SU-DHL-6 (cell line): Measurements from ENCODE around the gene ANKS6.
"Not testable (repeated sequence)": the region's sequence is repeated elsewhere in the genome, so short reads cannot be mapped to it uniquely, and the experiment has no call there.

Experiments used
- H2AFZ ChIP-seq: fragments of 200-600 bp; sonication (generic); 2 replicates; pipeline ENCODE4 v1.6.1; 2014; ENCODE audit warnings: low read depth, mild to moderate bottlenecking, moderate library complexity, mixed read lengths, antibody characterized with exemption, low read length; ENCODE audit not compliant: severe bottlenecking
- H3F3A ChIP-seq: fragments of 200-600 bp; shearing (Covaris generic); 2 replicates; pipeline ENCODE4 v1.6.0; 2016; ENCODE audit warnings: antibody characterized with exemption, mild to moderate bottlenecking; ENCODE audit not compliant: insufficient read depth
- H3K27ac ChIP-seq: fragments of 200-600 bp; sonication (generic); 2 replicates; pipeline ENCODE4 v1.5.1; 2016; ENCODE audit warnings: low read depth, mild to moderate bottlenecking, low read length, moderate library complexity, mixed read lengths
- H3K27me3 ChIP-seq: fragments of 200-600 bp; sonication (generic), shearing (Covaris generic); 2 replicates; pipeline ENCODE4 v1.6.0; 2014; ENCODE audit warnings: mild to moderate bottlenecking, low read length
- H3K36me3 ChIP-seq: fragments of 200-600 bp; sonication (generic); 2 replicates; pipeline ENCODE4 v1.6.1; 2014; ENCODE audit warnings: mild to moderate bottlenecking, low read length, mixed read lengths
- H3K4me2 ChIP-seq: fragments of 300-600, 200-600 bp; shearing (Covaris generic), sonication (generic); 2 replicates; pipeline ENCODE4 v1.6.0; 2014; ENCODE audit warnings: low read length, low read depth, mild to moderate bottlenecking; ENCODE audit not compliant: poor library complexity, severe bottlenecking
- H3K4me3 ChIP-seq: fragments of 200-600 bp; sonication (generic); 2 replicates; pipeline ENCODE4 v1.5.1; 2014; ENCODE audit warnings: antibody characterized with exemption, low read length, mild to moderate bottlenecking, mixed read lengths; ENCODE audit not compliant: insufficient read depth, poor library complexity, severe bottlenecking
- H3K79me2 ChIP-seq: fragments of 200-600 bp; sonication (generic); 2 replicates; pipeline ENCODE4 v1.6.1; 2014; ENCODE audit warnings: mild to moderate bottlenecking, low read length, moderate library complexity; ENCODE audit not compliant: insufficient read depth
- H3K9ac ChIP-seq: fragments of 200-600 bp; sonication (generic); 2 replicates; pipeline ENCODE4 v1.7.0; 2014; ENCODE audit warnings: mild to moderate bottlenecking, low read length
- H3K9me2 ChIP-seq: fragments of 200-600 bp; sonication (generic); replicated peaks from 2 replicates; pipeline ENCODE4 v1.6.1; 2014; ENCODE audit warnings: low read length; ENCODE audit not compliant: insufficient read depth
- H3K9me3 ChIP-seq: fragments of 200-600 bp; sonication (generic); 2 replicates; pipeline ENCODE4 v1.6.1; 2014; ENCODE audit warnings: low read length, mixed read lengths; ENCODE audit not compliant: insufficient read depth
- H4K20me1 ChIP-seq: fragments of 200-600 bp; sonication (generic); 2 replicates; pipeline ENCODE4 v1.6.1; 2014; ENCODE audit warnings: low read depth, mild to moderate bottlenecking, antibody characterized with exemption, low read length, moderate library complexity, mixed read lengths
- CTCF ChIP-seq: fragments of 200-600 bp; sonication (generic); IDR thresholded peaks from one replicate; pipeline ENCODE4 v1.5.1; 2017; ENCODE audit warnings: antibody characterized with exemption, mild to moderate bottlenecking, low read length, moderate library complexity; ENCODE audit not compliant: insufficient read depth, poor library complexity, severe bottlenecking
- EZH2phosphoT487 ChIP-seq: fragments of 200-600 bp; sonication (generic), shearing (Covaris generic); conservative IDR thresholded peaks from 2 replicates; pipeline ENCODE4 v1.6.1; 2018; ENCODE audit warnings: mild to moderate bottlenecking, antibody characterized with exemption, low read length, moderate library complexity, mixed read lengths

ANKS6 gene

GRCh38 chr9:98686961-98687855 is 109.1 kb downstream of the ANKS6 start:
- Histone ChIP-seq H3K4me2 (no peak overlapping the region), H2AFZ (no peak overlapping the region), H3K9ac (no peak overlapping the region), H3K9me2 (no peaks in the 10 kb centered on the region), H3K4me3 (no peak overlapping the region), H3K9me3 (no peaks in the 10 kb centered on the region), H3K27ac (no peak overlapping the region), H3K27me3 (no peaks in the 10 kb centered on the region), H4K20me1 (no peaks in the 10 kb centered on the region), H3K36me3 (no peaks in the 10 kb centered on the region), H3F3A (no peaks in the 10 kb centered on the region), H3K79me2 (no peaks in the 10 kb centered on the region)
- TF ChIP-seq EZH2phosphoT487 (no peak), CTCF (no peak)

DNA sequence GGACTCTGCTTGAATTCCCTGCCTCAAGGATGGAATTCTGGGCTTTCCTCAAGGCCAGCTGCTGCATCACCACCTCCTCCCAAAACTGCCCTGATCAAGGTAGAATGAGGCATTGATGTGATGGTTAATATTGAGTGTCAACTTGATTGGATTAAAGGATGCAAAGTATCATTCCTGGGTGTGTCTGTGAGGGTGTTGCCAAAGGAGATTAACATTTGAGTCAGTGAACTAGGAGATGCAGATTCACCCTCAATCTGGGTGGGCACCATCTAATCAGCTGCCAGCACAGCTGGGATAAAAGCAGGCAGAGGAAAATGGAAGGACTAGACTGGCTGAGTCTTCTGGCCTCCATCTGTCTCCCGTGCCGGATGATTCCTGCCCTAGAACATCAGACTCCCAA is 111.5 kb downstream of the ANKS6 start:
- not testable (repeated sequence) for H3K9ac ChIP-seq, H3K27ac ChIP-seq, H3K4me3 ChIP-seq, H2AFZ ChIP-seq, H3F3A ChIP-seq, H3K27me3 ChIP-seq, H3K79me2 ChIP-seq, H3K9me2 ChIP-seq, H3K4me2 ChIP-seq, H4K20me1 ChIP-seq, H3K36me3 ChIP-seq, H3K9me3 ChIP-seq
